Upper lobe of left lung (tissue), 6 donors: Measurements from ENCODE around the gene KLK2. TPM values are rescaled to one million over a fixed set of nuclear protein-coding genes. Genes with fewer than 3 reads are reported as not detected.

Experiments used
- ATAC-seq, 2 donors: fragments of 200-7000 bp; cut with Tn5 transposase; one replicate each; pipeline ENCODE4 v1.9.1; 2022; ENCODE audit warnings: mild to moderate bottlenecking in 2 of 2, moderate library complexity in 2 of 2; ENCODE audit not compliant: low FRiP score in 2 of 2
- DNase-seq, 2 donors: peaks; one replicate each; pipeline ENCODE4 v3.0.0-alpha.2; 2019 to 2020
- H3K27ac ChIP-seq, 4 donors: fragments of 200-600 bp; sonication (generic); one replicate each; pipeline ENCODE4 v1.5.1; 2016 to 2019
- H3K27me3 ChIP-seq, 4 donors: fragments of 200-600 bp; sonication (generic); one replicate each; pipeline ENCODE4 v1.5.1; 2017 to 2019
- H3K36me3 ChIP-seq, 4 donors: fragments of 200-600 bp; sonication (generic); one replicate each; pipeline ENCODE4 v1.5.1; 2016 to 2019
- H3K4me1 ChIP-seq, 4 donors: fragments of 200-600 bp; sonication (generic); one replicate each; pipeline ENCODE4 v1.5.1; 2018 to 2019
- H3K4me3 ChIP-seq, 4 donors: fragments of 200-600 bp; sonication (generic); one replicate each; pipeline ENCODE4 v1.5.1; 2017 to 2019; ENCODE audit warnings: mild to moderate bottlenecking in 2 of 4, moderate library complexity in 1 of 4
- H3K9me3 ChIP-seq, 4 donors: fragments of 200-600 bp; sonication (generic); one replicate each; pipeline ENCODE4 v1.5.1; 2018 to 2019
- EP300 ChIP-seq, 4 donors: sonication (generic); formaldehyde crosslinking; IDR thresholded peaks; one replicate each; pipeline ENCODE4 v1.5.1; 2017; ENCODE audit warnings: antibody characterized with exemption in 4 of 4, control low read depth in 2 of 4
- POLR2A ChIP-seq, 4 donors: fragments of 450-650 bp; IDR thresholded peaks; one replicate each; pipeline ENCODE4 v1.5.1; 2016 to 2017; ENCODE audit warnings: antibody characterized with exemption in 4 of 4, mild to moderate bottlenecking in 2 of 4
- POLR2AphosphoS5 ChIP-seq, 2 donors: sonication (generic); formaldehyde crosslinking; IDR thresholded peaks; one replicate each; pipeline ENCODE4 v1.5.1; 2017; ENCODE audit warnings: antibody characterized with exemption in 2 of 2
- WGBS, 2 donors: methylation state at CpG; one replicate each; pipeline ENCODE4 v1.1.5; 2017 to 2018; 5-methylcytosine and 5-hydroxymethylcytosine counted together
- total RNA-seq, 6 donors: library from RNA; depleted of rRNA in 4 of 6; stranded (reverse); fragments of >200 nt in 4 of 6; gene quantifications; one replicate each; pipeline versions ENCODE4 v1.1.0 to v1.2.1, GENCODE V29; 2016 to 2021
- TF ChIP-seq, protein P1 (sequence below), 6 experiments: fragments of 450-650 bp in 4 of 6; fragments of 200-600 bp in 2 of 6; sonication (generic) in 2 of 6; IDR thresholded peaks; one replicate each; pipeline ENCODE4 v1.5.1; 2016 to 2019; ENCODE audit warnings: antibody characterized with exemption in 6 of 6
- donor health status: DM: no; HTN: no; CAD: no; lungs with moderate emphysema.
- donor health status: DM: no; HTN: yes; CAD: no; lungs with severe emphysema.

Gene KLK2
- total RNA-seq, 6 donors from 2014 or later, result not detected

DNA sequence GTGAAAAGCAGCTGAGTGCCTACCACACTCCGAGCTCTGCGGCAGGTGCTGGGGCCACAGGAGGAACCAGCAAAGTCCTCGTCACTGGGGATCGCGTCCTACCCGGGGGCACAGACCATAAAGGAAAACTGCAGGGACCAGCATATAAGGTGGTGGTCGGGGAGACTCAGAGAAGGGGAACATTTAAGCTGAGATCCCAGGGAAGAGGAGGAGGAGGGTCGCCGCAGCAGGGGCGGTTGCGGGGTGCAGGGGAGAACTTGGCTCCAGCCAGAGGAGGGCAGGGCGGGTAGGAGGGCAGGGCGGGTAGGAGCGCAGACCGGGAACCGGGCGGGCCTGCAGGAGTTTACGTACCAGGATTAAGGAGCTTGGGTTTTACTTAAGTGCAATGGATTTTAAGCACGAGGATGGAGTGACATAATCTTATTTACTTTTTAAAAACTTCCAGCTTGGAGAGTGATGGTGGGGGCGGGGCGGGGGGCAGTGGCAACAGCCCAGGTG, 38.9 kb downstream of the KLK2 start:
- H3K27ac ChIP-seq, result no peak overlapping the region
- WGBS, 2 donors, result 11 to 17% methylated on average over 21 of the region's 21 CpGs

DNA sequence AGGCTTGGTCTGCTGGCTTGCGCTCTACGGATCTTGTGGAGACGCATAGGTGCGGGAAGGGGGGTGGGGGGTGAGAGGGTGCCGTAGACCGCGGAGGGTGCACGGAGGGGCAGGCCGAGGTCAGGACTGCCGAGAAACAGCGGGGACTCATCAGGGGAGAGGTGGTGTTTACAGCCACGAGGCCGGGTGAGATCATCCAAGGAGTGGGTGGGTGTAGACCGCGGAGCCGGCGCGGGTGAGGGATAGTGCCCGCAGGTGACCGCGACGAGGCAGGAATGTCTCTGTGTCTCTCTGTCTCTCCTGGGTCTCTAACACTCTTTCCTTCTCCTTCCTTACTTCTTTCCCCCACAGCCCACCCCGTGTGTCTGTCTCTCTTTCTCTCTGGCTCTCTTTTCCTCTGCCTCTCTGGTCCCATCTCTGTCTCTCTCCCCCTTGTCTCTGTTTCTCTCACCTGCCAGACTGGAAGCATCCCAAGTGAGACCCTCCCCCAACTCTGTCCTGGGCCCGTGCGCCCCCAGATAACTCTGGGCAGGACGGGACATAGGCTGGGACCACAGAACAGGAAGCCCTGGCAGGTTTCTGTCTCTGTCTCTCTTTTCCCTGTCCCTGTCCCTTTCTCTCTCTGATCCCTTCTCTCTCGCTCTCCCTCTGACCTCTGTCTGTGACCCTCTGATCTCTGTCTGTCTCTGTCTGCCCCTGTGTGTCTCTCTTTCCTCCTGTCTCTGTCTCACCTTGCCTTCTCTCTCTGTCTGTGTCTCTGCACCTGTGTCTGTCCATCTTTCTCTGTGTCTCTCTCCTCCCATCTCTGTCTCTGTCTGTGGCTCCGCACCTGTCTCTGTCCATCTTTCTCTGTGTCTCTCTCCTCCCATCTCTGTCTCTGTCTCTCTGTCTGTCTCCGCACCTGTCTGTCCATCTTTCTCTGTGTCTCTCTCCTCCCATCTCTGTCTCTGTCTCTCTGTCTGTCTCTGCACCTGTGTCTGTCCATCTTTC, 39.8 kb downstream of the KLK2 start:
- DNase-seq (no peak), ATAC-seq (peak in 1 of 2 donors; percentile 43)
- H3K4me1 ChIP-seq, result peaks cover 0 to 9% (median 6%) of the 10 kb centered on the region in 4 donors
- peaks cover 0 to 30% (median 12%) of the 10 kb centered on the region in 4 donors for H3K27me3 ChIP-seq
- no peak overlapping the region for H3K27ac ChIP-seq
- no peaks in the 10 kb centered on the region for H3K36me3 ChIP-seq
- no peak overlapping the region for H3K4me3 ChIP-seq
- H3K9me3 ChIP-seq, result no peaks in the 10 kb centered on the region
- TF ChIP-seq POLR2AphosphoS5 (IDR thresholded peaks at IDR 0.05) (no peak), POLR2A (IDR thresholded peaks at IDR 0.05) (no peak), EP300 (IDR thresholded peaks at IDR 0.05) (no peak)
- TF ChIP-seq, protein P1, sequence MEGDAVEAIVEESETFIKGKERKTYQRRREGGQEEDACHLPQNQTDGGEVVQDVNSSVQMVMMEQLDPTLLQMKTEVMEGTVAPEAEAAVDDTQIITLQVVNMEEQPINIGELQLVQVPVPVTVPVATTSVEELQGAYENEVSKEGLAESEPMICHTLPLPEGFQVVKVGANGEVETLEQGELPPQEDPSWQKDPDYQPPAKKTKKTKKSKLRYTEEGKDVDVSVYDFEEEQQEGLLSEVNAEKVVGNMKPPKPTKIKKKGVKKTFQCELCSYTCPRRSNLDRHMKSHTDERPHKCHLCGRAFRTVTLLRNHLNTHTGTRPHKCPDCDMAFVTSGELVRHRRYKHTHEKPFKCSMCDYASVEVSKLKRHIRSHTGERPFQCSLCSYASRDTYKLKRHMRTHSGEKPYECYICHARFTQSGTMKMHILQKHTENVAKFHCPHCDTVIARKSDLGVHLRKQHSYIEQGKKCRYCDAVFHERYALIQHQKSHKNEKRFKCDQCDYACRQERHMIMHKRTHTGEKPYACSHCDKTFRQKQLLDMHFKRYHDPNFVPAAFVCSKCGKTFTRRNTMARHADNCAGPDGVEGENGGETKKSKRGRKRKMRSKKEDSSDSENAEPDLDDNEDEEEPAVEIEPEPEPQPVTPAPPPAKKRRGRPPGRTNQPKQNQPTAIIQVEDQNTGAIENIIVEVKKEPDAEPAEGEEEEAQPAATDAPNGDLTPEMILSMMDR (IDR thresholded peaks at IDR 0.05), result no peak
- 9 to 12% methylated on average over 23 to 28 of the region's 29 CpGs for WGBS, 2 donors

More for the DNA sequence above, 38.9 kb downstream of the KLK2 start:
- H3K4me3 ChIP-seq, result no peak overlapping the region
- H3K27me3 ChIP-seq, result peaks cover 0 to 30% (median 12%) of the 10 kb centered on the region in 4 donors
- H3K4me1 ChIP-seq, result peaks cover 0 to 9% (median 6%) of the 10 kb centered on the region in 4 donors
- ATAC-seq, result no peak
- no peaks in the 10 kb centered on the region for H3K9me3 ChIP-seq
- no peak for TF ChIP-seq POLR2A (IDR thresholded peaks at IDR 0.05)
- no peak for TF ChIP-seq EP300 (IDR thresholded peaks at IDR 0.05)
- no peak for TF ChIP-seq POLR2AphosphoS5 (IDR thresholded peaks at IDR 0.05)
- TF ChIP-seq, protein P1 (IDR thresholded peaks at IDR 0.05), result no peak
- DNase-seq, result peak in 1 of 2 donors; percentile 37
- no peaks in the 10 kb centered on the region for H3K36me3 ChIP-seq

DNA sequence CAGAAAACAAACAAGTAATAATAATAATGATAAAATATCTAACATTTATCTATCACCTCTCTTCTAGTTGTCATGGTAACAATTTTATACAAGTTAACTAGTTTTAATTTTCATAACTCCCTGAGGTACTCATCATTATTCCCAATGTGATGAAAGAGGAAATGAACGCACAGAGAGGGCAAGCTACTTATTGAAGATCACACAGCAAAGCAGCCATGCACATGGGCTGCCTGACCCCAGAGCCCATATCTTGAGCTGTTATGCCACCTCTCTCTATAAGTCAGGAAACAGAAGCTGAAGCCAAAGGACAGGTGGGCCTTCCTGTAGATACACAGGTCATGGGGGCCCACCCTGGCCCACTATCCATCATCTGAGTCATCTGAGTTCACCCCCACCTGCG, 42.8 kb downstream of the KLK2 start:
- Histone ChIP-seq H3K36me3 (no peaks in the 10 kb centered on the region), H3K27ac (no peak overlapping the region), H3K9me3 (no peaks in the 10 kb centered on the region), H3K4me3 (no peak overlapping the region), H3K27me3 (peaks cover 0 to 10% (median 2%) of the 10 kb centered on the region in 4 donors), H3K4me1 (no peaks in the 10 kb centered on the region)
- WGBS, 2 donors, result 75 to 76% methylated on average over 2 of the region's 2 CpGs
- DNase-seq (no peak), ATAC-seq (no peak)
- TF ChIP-seq POLR2A (IDR thresholded peaks at IDR 0.05) (no peak), POLR2AphosphoS5 (IDR thresholded peaks at IDR 0.05) (no peak), EP300 (IDR thresholded peaks at IDR 0.05) (no peak)
- TF ChIP-seq, protein P1 (IDR thresholded peaks at IDR 0.05), result no peak

DNA sequence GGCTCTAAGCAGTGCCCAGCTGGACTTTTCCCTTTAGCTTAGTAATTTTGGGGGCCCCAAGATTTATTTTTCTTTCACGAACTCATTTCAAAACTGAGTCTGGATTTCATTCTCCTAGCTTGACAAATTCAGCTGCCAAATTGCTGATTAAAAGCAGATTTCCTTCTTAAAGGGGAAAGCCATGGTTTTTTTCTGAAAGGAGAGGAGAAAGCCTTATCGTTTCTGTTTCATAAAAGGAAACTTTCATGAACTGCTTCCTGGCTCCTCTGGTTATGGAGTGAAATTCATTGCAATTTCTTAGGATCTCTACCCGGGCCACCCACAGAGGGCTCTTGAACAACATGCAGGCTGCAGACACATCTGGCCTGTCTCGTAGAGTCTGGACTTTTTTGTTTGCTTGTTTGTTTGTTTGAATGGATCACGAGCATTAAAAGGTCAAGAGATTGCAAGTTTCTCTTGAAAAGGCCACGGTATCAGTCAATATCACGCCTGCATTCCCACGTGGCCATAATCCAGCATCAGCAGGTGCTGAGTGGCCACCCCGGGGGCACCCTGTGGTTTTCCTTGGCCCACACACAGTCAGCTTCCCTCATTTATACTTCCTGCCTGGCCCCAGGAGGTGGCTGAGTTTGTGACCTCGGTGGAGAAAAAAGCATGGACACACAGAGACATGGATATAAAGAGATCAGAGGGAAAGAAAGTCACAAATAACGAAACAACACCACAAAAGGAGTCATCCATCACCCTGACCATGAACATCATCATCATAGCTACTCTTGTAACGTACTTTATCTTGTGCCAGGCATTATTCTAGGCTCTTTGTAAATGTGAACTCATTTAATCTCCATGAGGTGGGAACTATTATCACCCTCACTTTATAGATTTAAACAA, 48.4 kb downstream of the KLK2 start:
- TF ChIP-seq, protein P1 (IDR thresholded peaks at IDR 0.05), result no peak
- TF ChIP-seq POLR2A (IDR thresholded peaks at IDR 0.05), result no peak
- no peak for TF ChIP-seq POLR2AphosphoS5 (IDR thresholded peaks at IDR 0.05)
- no peak for TF ChIP-seq EP300 (IDR thresholded peaks at IDR 0.05)
- Histone ChIP-seq H3K36me3 (no peaks in the 10 kb centered on the region), H3K9me3 (no peaks in the 10 kb centered on the region), H3K4me3 (no peak overlapping the region), H3K4me1 (peaks cover 0 to 5% (median 0%) of the 10 kb centered on the region in 4 donors), H3K27me3 (no peaks in the 10 kb centered on the region), H3K27ac (no peak overlapping the region)
- 5 to 7% methylated on average over 12 of the region's 12 CpGs for WGBS, 2 donors
- ATAC-seq (no peak), DNase-seq (no peak)
